Sigmoid colon (tissue), 4 donors: ENCODE results near the gene PABPN1.

ENCODE experiments used
- CTCF ChIP-seq, 4 experiments: fragments of 450-650 bp in 3 of 4; fragments of 200-600 bp in 1 of 4; IDR thresholded peaks; one replicate each; pipeline ENCODE4 v1.5.1; 2016 to 2019; ENCODE audit warnings: antibody characterized with exemption in 4 of 4, mild to moderate bottlenecking in 3 of 4, moderate library complexity in 2 of 4
- POLR2AphosphoS5 ChIP-seq, 4 donors: sonication (generic); formaldehyde crosslinking; IDR thresholded peaks; one replicate each; pipeline ENCODE4 v1.6.1; 2017; ENCODE audit warnings: antibody characterized with exemption in 4 of 4

DNA sequence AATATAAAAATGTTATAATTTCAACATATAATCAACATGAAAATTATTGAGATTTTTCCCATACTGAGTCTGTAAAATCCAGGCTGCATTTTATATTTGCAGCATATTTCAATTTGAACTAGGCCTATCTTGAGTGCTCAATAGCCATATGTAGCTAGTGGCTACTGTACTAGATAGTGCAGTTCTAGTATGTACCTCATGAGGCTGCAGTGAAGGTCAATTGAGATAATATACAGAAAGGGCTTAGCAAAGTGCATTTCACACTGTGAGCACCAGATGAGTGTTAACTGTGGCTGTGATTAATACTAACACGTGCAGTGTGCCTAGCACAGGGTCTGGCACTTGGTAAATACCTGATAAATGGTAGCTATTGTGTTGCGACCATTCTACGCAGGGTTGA is 36.8 kb downstream of the PABPN1 start:
- TF ChIP-seq CTCF (IDR thresholded peaks at IDR 0.05) (no peak), POLR2AphosphoS5 (IDR thresholded peaks at IDR 0.05) (no peak)
